Karpas-422 (cell line): Measurements from ENCODE around the gene ASPSCR1. TPM values are rescaled to one million over a fixed set of nuclear protein-coding genes. Genes with fewer than 3 reads are reported as not detected.
A peak's percentile ranks its signal among the peaks of the same experiment; 100 is the strongest.

Source experiments
- DNase-seq: peaks from one replicate; pipeline ENCODE4 v3.0.0-alpha.2; 2015
- H2AFZ ChIP-seq: fragments of 200-600 bp; sonication (generic); 2 replicates; pipeline ENCODE4 v1.6.1; 2014; ENCODE audit warnings: antibody characterized with exemption, low read length, mixed read lengths
- H3K27ac ChIP-seq: fragments of 200-600 bp; sonication (generic); 2 replicates; pipeline ENCODE4 v1.5.1; 2014; ENCODE audit warnings: mild to moderate bottlenecking, low read length, moderate library complexity
- H3K27me3 ChIP-seq: fragments of 200-600 bp; sonication (generic); 2 replicates; pipeline ENCODE4 v1.6.1; 2014; ENCODE audit warnings: low read length, mixed read lengths
- H3K36me3 ChIP-seq: fragments of 200-600 bp; sonication (generic); 2 replicates; pipeline ENCODE4 v1.6.1; 2014; ENCODE audit warnings: low read length, mixed read lengths; ENCODE audit not compliant: insufficient read depth
- H3K4me1 ChIP-seq: fragments of 200-600 bp; sonication (generic); 2 replicates; pipeline ENCODE4 v1.6.1; 2014; ENCODE audit warnings: mild to moderate bottlenecking, low read length, mixed read lengths
- H3K4me2 ChIP-seq: fragments of 200-600 bp; sonication (generic); 2 replicates; pipeline ENCODE4 v1.6.1; 2014; ENCODE audit warnings: low read length, low read depth, mild to moderate bottlenecking; ENCODE audit not compliant: poor library complexity, severe bottlenecking
- H3K4me3 ChIP-seq: fragments of 200-600 bp; sonication (generic); 2 replicates; pipeline ENCODE4 v1.5.1; 2014; ENCODE audit warnings: mild to moderate bottlenecking, antibody characterized with exemption, low read length, mixed read lengths
- H3K79me2 ChIP-seq: fragments of 200-600 bp; sonication (generic); 2 replicates; pipeline ENCODE4 v1.6.1; 2014; ENCODE audit warnings: mild to moderate bottlenecking, low read length, mixed read lengths
- H3K9ac ChIP-seq: fragments of 200-600 bp; sonication (generic); 2 replicates; pipeline ENCODE4 v1.6.0; 2014; ENCODE audit warnings: low read length
- H3K9me2 ChIP-seq: fragments of 200-600 bp; sonication (generic), shearing (Covaris generic); replicated peaks from 2 replicates; pipeline ENCODE4 v1.6.0; 2014; ENCODE audit warnings: mild to moderate bottlenecking, low read length, moderate library complexity; ENCODE audit not compliant: insufficient read depth
- H3K9me3 ChIP-seq: fragments of 300-700, 200-600 bp; sonication (generic); 2 replicates; pipeline ENCODE4 v1.6.1; 2014; ENCODE audit warnings: low read length, mixed read lengths
- H4K20me1 ChIP-seq: fragments of 200-600 bp; sonication (generic); 2 replicates; pipeline ENCODE4 v1.6.1; 2014; ENCODE audit warnings: mild to moderate bottlenecking, antibody characterized with exemption, low read length, low read depth; ENCODE audit not compliant: insufficient read depth
- total RNA-seq: library from RNA; depleted of rRNA; stranded (reverse); fragments of >200 nt; shearing (Covaris generic); gene quantifications from 2 replicates; pipeline ENCODE4 v1.2.3, GENCODE V29; 2014; ENCODE audit warnings: low replicate concordance

ASPSCR1 gene
- total RNA-seq, 1 experiment from 2014 or later, result 38.7 TPM

GRCh38 chr17:82062076-82062983 is 84.9 kb downstream of the ASPSCR1 start:
- Histone ChIP-seq H3K4me2 (no peak overlapping the region), H3K36me3 (no peaks in the 10 kb centered on the region), H3K4me3 (no peak overlapping the region), H3K9me2 (no peaks in the 10 kb centered on the region), H3K9me3 (no peaks in the 10 kb centered on the region), H2AFZ (no peak overlapping the region), H3K27ac (no peak overlapping the region), H3K27me3 (no peaks in the 10 kb centered on the region), H3K9ac (no peak overlapping the region), H3K4me1 (peaks cover 30% of the 10 kb centered on the region), H3K79me2 (peaks cover 29% of the 10 kb centered on the region), H4K20me1 (peaks cover 12% of the 10 kb centered on the region; the same call in 1 of the 2 replicates)
- no peak for DNase-seq

GRCh38 chr17:82062984-82063368 is 85.5 kb downstream of the ASPSCR1 start:
- Histone ChIP-seq H3K9me2 (no peaks in the 10 kb centered on the region), H3K27ac (no peak overlapping the region), H3K9me3 (no peaks in the 10 kb centered on the region), H3K36me3 (no peaks in the 10 kb centered on the region), H3K4me2 (no peak overlapping the region), H3K4me3 (no peak overlapping the region), H3K27me3 (no peaks in the 10 kb centered on the region), H3K4me1 (peaks cover 30% of the 10 kb centered on the region), H2AFZ (no peak overlapping the region), H3K9ac (no peak overlapping the region), H3K79me2 (peaks cover 29% of the 10 kb centered on the region), H4K20me1 (peaks cover 12% of the 10 kb centered on the region; the same call in 1 of the 2 replicates)
- no peak for DNase-seq

DNA sequence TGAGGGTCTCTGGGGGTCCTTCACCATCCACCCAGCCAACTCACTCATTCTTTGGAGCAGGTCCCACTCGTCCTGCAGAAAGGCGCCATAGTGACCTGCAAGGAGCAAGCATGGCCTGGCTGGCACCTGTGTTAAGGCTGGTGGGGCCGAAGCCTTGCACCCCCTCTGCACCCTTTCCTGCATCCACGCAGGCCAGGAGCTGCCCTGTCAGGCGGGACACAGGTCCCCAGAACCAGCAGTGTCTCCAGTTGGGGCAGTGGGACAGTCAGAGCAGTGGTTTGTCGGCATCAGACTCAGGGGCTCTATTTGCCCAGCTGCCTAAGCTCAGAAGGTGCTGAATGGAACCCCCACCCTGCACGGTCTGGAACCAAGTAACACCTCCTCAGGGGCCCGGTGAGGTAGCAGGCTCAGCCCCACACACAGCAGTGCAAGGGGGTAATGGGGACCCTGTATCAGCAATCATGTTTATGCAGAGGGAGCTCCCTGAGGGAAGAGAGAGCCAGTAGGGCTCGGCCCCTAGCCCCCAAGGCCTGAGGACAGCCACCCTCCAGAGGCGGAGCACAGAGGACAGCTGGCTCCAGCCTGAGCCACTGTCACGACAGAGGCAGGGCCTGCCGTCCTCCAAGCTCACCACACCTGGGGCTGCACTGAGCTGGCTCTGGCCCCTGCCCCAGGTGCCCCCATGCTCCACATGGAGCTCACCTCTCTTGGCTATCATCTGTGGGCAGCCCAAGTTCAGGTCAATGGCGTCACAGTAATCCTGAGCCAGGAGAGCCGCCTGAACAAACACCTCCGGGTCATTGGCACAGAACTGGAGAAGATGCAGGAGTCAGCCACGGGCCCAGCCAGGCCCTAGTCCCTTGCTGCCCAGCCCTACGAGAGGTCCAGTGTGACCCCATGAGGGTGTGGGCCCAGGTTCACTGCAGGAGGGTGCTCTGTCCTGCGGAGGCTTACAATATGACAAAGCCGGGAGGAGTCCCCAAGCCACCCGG is 86.3 kb downstream of the ASPSCR1 start:
- Histone ChIP-seq H3K27me3 (no peaks in the 10 kb centered on the region), H3K36me3 (no peaks in the 10 kb centered on the region), H4K20me1 (peaks cover 12% of the 10 kb centered on the region; the same call in 1 of the 2 replicates), H2AFZ (no peak overlapping the region), H3K79me2 (peaks cover 29% of the 10 kb centered on the region), H3K27ac (no peak overlapping the region), H3K9me2 (no peaks in the 10 kb centered on the region), H3K4me1 (peaks cover 28% of the 10 kb centered on the region), H3K9ac (peak overlapping the region; percentile 99), H3K4me2 (peak overlapping the region; percentile 94), H3K4me3 (peak overlapping the region; percentile 90), H3K9me3 (no peaks in the 10 kb centered on the region)
- no peak for DNase-seq

DNA sequence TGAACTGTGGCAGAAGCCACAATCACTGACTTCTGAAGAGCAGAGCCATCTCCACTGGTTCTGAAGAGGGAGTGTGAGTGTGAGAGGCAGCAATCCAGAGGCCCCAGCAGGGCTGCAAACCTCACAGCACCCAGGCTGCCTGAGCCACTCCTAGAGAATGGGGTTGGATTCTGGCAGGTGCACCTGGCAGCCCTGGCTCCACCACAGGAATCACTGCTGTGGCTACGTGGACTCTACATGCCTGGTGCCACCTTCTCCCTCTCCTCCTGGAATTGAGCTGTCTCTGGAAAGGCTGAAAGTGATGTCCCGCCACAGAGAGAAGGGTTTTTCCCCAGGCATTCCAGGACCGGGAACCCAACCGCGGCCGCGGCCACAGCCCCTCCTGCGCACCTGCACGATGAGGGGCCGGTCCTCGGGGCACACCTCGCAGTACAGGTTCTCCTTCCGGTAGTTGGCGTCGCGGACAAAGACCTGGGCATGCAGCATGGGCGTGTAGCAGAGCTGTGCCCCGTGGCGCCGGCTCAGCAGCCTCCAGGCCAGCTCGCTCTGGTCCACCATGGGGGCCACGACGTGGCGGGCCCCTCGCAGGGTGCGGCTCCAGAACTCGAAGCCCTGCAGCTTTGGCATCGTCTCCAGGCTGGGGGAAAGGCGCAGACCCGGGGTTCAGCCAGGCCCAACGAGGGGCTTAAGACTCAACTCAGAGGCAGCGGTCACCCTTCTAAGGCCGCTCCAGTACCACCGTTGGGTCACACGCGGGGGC is 87.2 kb downstream of the ASPSCR1 start:
- H3K79me2 ChIP-seq, result peaks cover 29% of the 10 kb centered on the region
- H4K20me1 ChIP-seq, result peaks cover 12% of the 10 kb centered on the region; the same call in 1 of the 2 replicates
- H3K4me2 ChIP-seq, result peak overlapping the region; percentile 94
- no peaks in the 10 kb centered on the region for H3K36me3 ChIP-seq
- peak overlapping the region; percentile 99 for H3K9ac ChIP-seq
- H3K27me3 ChIP-seq, result no peaks in the 10 kb centered on the region
- H3K4me3 ChIP-seq, result peak overlapping the region; percentile 90
- DNase-seq, result no peak
- no peaks in the 10 kb centered on the region for H3K9me3 ChIP-seq
- peaks cover 21% of the 10 kb centered on the region for H3K4me1 ChIP-seq
- H2AFZ ChIP-seq, result no peak overlapping the region
- peak overlapping the region; percentile 61; the same call in 1 of the 2 replicates for H3K27ac ChIP-seq
- H3K9me2 ChIP-seq, result no peaks in the 10 kb centered on the region

- Histone ChIP-seq H4K20me1 (peaks cover 12% of the 10 kb centered on the region; the same call in 1 of the 2 replicates), H3K79me2 (peaks cover 29% of the 10 kb centered on the region), H3K27ac (peak overlapping the region; percentile 61; the same call in 1 of the 2 replicates), H3K9ac (peak overlapping the region; percentile 99), H3K4me1 (peaks cover 20% of the 10 kb centered on the region), H3K4me2 (peak overlapping the region; percentile 94), H3K9me3 (no peaks in the 10 kb centered on the region), H3K9me2 (no peaks in the 10 kb centered on the region), H2AFZ (no peak overlapping the region), H3K27me3 (no peaks in the 10 kb centered on the region), H3K4me3 (peak overlapping the region; percentile 90), H3K36me3 (no peaks in the 10 kb centered on the region)
- DNase-seq, result peak; percentile 63
These were observed 87.8 kb downstream of the ASPSCR1 start for GRCh38 chr17:82065193-82065637.

DNA sequence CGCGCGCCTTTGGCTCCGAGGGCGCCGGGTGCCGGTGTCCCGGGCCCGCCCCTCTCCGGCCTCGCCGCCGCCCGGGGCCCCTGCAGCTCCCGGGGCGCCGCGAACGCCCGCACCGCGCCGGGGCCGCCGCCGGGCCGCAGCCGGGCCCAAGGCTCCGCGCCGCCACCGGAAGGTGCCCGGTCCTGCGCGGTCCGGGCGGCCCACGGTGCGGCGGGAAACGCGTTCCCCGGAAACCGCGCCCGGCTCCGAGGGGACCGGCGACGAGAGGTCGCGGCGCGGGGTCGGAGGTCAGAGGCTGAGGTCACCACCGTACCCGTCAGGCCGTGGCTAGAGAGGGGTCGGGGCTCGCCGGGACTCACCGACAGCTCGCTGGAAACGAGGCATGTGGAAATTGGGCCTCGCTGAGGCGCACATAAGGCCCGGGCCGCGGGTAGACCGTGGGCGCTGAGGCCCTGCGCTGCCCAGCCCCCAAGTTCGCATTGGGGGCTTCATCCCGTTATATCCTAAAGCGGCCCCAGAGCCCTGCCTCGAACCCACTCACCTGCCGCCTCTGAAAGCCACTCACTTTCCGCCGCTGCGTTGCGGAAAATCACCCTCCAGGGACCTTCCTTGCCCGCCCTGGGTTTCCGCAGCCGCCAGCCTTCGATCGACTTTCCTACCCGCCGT is 88.3 kb downstream of the ASPSCR1 start, which contains the start of gene DUS1L:
Gene DUS1L, minus strand, starts transcription at position 167 of the 666 bp plus-strand sequence. CDS start 745 bp downstream, outside the sequence.
- no peaks in the 10 kb centered on the region for H3K9me2 ChIP-seq
- no peaks in the 10 kb centered on the region for H3K9me3 ChIP-seq
- peak within 1 kb of the TSS; percentile 32; the same call in 1 of the 2 replicates for H2AFZ ChIP-seq
- no peaks in the 10 kb centered on the region for H3K36me3 ChIP-seq
- H3K79me2 ChIP-seq, result peaks cover 29% of the 10 kb centered on the region
- peak within 1 kb of the TSS; percentile 94 for H3K4me2 ChIP-seq
- H3K27ac ChIP-seq, result peak within 1 kb of the TSS; percentile 61; the same call in 1 of the 2 replicates
- peak within 1 kb of the TSS; percentile 90 for H3K4me3 ChIP-seq
- H3K4me1 ChIP-seq, result peaks cover 20% of the 10 kb centered on the region
- peak; percentile 88 for DNase-seq
- no peaks in the 10 kb centered on the region for H3K27me3 ChIP-seq
- peaks cover 12% of the 10 kb centered on the region; the same call in 1 of the 2 replicates for H4K20me1 ChIP-seq
- peak within 1 kb of the TSS; percentile 99 for H3K9ac ChIP-seq
